WTC11 (cell line): ENCODE data around the gene LMOD3. TPM values are rescaled to one million over a fixed set of nuclear protein-coding genes. Genes with fewer than 3 reads are reported as not detected.

ENCODE experiments used
- ATAC-seq: fragments of 200-7000 bp; cut with Tn5 transposase; 2 replicates; pipeline ENCODE4 v1.10.0; 2021; ENCODE audit warnings: mild to moderate bottlenecking, moderate library complexity
- CTCF ChIA-PET: fragments of 300-600 bp; sonication (Branson Sonifier 250); formaldehyde crosslinking; loops from one replicate; lab custom pipeline; 2021; ENCODE audit warnings: antibody characterized with exemption; lab: Charles Lee
- POLR2A ChIA-PET: fragments of 350-600 bp; sonication (Branson Sonifier 250); formaldehyde crosslinking; loops from one replicate; lab custom pipeline; 2021; ENCODE audit warnings: antibody characterized with exemption; lab: Charles Lee
- DNase-seq: peaks from one replicate; pipeline ENCODE4 v3.0.0; 2021; ENCODE audit warnings: low spot score
- H3K27ac Mint-ChIP-seq: 2 replicates; pipeline ENCODE4 v1.8.0; 2021; ENCODE audit warnings: mixed read lengths
- H3K27me3 Mint-ChIP-seq: 2 replicates; pipeline ENCODE4 v1.8.0; 2021; ENCODE audit warnings: low read depth, mild to moderate bottlenecking, moderate library complexity, mixed read lengths
- H3K36me3 Mint-ChIP-seq: 2 replicates; pipeline ENCODE4 v1.8.0; 2021; ENCODE audit warnings: mixed read lengths
- H3K4me1 Mint-ChIP-seq: 2 replicates; pipeline ENCODE4 v1.8.0; 2022; ENCODE audit warnings: mixed read lengths
- H3K4me3 Mint-ChIP-seq: 2 replicates; pipeline ENCODE4 v1.8.0; 2021; ENCODE audit warnings: mild to moderate bottlenecking, moderate library complexity, mixed read lengths
- H3K9me3 Mint-ChIP-seq: 2 replicates; pipeline ENCODE4 v1.8.0; 2021; ENCODE audit warnings: mixed read lengths
- ATF1 ChIP-seq: sonication (generic); formaldehyde crosslinking; IDR thresholded peaks from 2 replicates; pipeline ENCODE4 v1.8.1; 2023; ENCODE audit warnings: mild to moderate bottlenecking, moderate library complexity, missing genetic modification reagents
- CREB1 ChIP-seq: sonication (generic); formaldehyde crosslinking; IDR thresholded peaks from 2 replicates; pipeline ENCODE4 v1.8.0; 2023; ENCODE audit warnings: mild to moderate bottlenecking, missing genetic modification reagents
- CREM ChIP-seq: sonication (generic); formaldehyde crosslinking; IDR thresholded peaks from 2 replicates; pipeline ENCODE4 v1.8.1; 2022; ENCODE audit warnings: mild to moderate bottlenecking, missing genetic modification reagents, moderate library complexity
- GRHL2 ChIP-seq: fragments of 250-450 bp; sonication (Bioruptor Pico); IDR thresholded peaks from 2 replicates; pipeline ENCODE4 v1.8.0; 2022; ENCODE audit warnings: mild to moderate bottlenecking, moderate library complexity; ENCODE audit not compliant: insufficient replicate concordance, severe bottlenecking
- IRF2 ChIP-seq: sonication (generic); formaldehyde crosslinking; IDR thresholded peaks from 2 replicates; pipeline ENCODE4 v1.8.0; 2022; ENCODE audit warnings: low read depth, missing genetic modification reagents, borderline replicate concordance
- MYBL2 ChIP-seq: sonication (generic); formaldehyde crosslinking; IDR thresholded peaks from 2 replicates; pipeline ENCODE4 v1.8.1; 2023; ENCODE audit warnings: mild to moderate bottlenecking, moderate library complexity, missing genetic modification reagents
- NFATC4 ChIP-seq: fragments of 250-450 bp; sonication (Bioruptor Pico); IDR thresholded peaks from 2 replicates; pipeline ENCODE4 v1.9.0; 2021; ENCODE audit warnings: mild to moderate bottlenecking
- NR1H2 ChIP-seq: sonication (generic); formaldehyde crosslinking; IDR thresholded peaks from 2 replicates; pipeline ENCODE4 v1.9.0; 2021; ENCODE audit warnings: mild to moderate bottlenecking, moderate library complexity, missing genetic modification reagents
- OVOL2 ChIP-seq: fragments of 250-450 bp; sonication (Bioruptor Pico); IDR thresholded peaks from 2 replicates; pipeline ENCODE4 v1.9.0; 2021; ENCODE audit warnings: mild to moderate bottlenecking, borderline replicate concordance
- RELA ChIP-seq: sonication (generic); formaldehyde crosslinking; IDR thresholded peaks from 2 replicates; pipeline ENCODE4 v1.8.1; 2022; ENCODE audit warnings: missing genetic modification reagents, mild to moderate bottlenecking, borderline replicate concordance
- SMAD4 ChIP-seq: sonication (generic); formaldehyde crosslinking; IDR thresholded peaks from 2 replicates; pipeline ENCODE4 v1.8.0; 2022; ENCODE audit warnings: mild to moderate bottlenecking, missing genetic modification reagents
- TEAD1 ChIP-seq: sonication (generic); formaldehyde crosslinking; IDR thresholded peaks from 2 replicates; pipeline ENCODE4 v1.8.0; 2022; ENCODE audit warnings: mild to moderate bottlenecking, missing genetic modification reagents
- ZBTB21 ChIP-seq: sonication (generic); formaldehyde crosslinking; IDR thresholded peaks from 2 replicates; pipeline ENCODE4 v1.8.1; 2023; ENCODE audit warnings: mild to moderate bottlenecking, missing genetic modification reagents, borderline replicate concordance
- ZNF138 ChIP-seq: sonication (generic); formaldehyde crosslinking; conservative IDR thresholded peaks from 2 replicates; pipeline ENCODE4 v1.8.1; 2022; ENCODE audit warnings: mild to moderate bottlenecking, moderate library complexity, missing genetic modification reagents
- total RNA-seq: library from RNA; stranded (reverse); gene quantifications from 3 replicates; pipeline ENCODE4 v1.2.3, GENCODE V29; 2021
- TF ChIP-seq, protein P1 (sequence below): sonication (generic); formaldehyde crosslinking; IDR thresholded peaks from 2 replicates; pipeline ENCODE4 v1.8.1; 2023; ENCODE audit warnings: mild to moderate bottlenecking, missing genetic modification reagents
- TF ChIP-seq, protein P2 (sequence below): fragments of 250-450 bp; sonication (Bioruptor Pico); IDR thresholded peaks from 2 replicates; pipeline ENCODE4 v2.1.2; 2022; ENCODE audit warnings: mild to moderate bottlenecking, moderate library complexity
- TF ChIP-seq, protein P3 (sequence below): sonication (generic); formaldehyde crosslinking; IDR thresholded peaks from 2 replicates; pipeline ENCODE4 v1.8.0; 2023; ENCODE audit warnings: mild to moderate bottlenecking, missing genetic modification reagents
- TF ChIP-seq, protein P4 (sequence below): sonication (generic); formaldehyde crosslinking; IDR thresholded peaks from 2 replicates; pipeline ENCODE4 v1.8.1; 2022; ENCODE audit warnings: low read depth, mild to moderate bottlenecking, moderate library complexity, missing genetic modification reagents, borderline replicate concordance
- TF ChIP-seq, protein P5 (sequence below): sonication (generic); formaldehyde crosslinking; IDR thresholded peaks from 2 replicates; pipeline ENCODE4 v1.8.1; 2023; ENCODE audit warnings: mild to moderate bottlenecking, missing genetic modification reagents, moderate library complexity
- TF ChIP-seq, protein P6 (sequence below): sonication (generic); formaldehyde crosslinking; IDR thresholded peaks from 2 replicates; pipeline ENCODE4 v1.8.1; 2023; ENCODE audit warnings: mild to moderate bottlenecking, missing genetic modification reagents, moderate library complexity
- TF ChIP-seq, protein P7 (sequence below): sonication (generic); formaldehyde crosslinking; IDR thresholded peaks from 2 replicates; pipeline ENCODE4 v1.8.0; 2023; ENCODE audit warnings: missing genetic modification reagents, mild to moderate bottlenecking, borderline replicate concordance

Gene LMOD3
- total RNA-seq, 1 experiment from 2014 or later, result not detected

DNA sequence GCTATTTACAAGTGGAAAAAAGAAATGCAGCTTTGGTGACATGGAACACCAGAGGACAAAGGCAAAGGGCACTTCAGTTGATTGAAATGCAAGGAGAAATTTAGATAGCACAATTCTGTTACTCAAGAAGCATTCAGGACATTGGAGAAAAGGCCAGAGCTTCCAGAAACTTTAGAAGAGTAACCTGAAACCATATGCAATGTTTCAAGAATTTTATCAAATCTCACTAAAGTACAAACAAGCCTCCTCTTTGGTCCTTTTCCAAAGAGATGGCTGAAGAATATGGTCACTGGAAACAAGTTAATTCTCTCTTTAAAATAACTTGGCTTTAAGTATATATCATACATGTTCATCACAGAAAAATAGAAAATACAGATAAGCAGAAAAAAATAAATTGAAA lies 14.6 kb upstream of the LMOD3 start:
- Mint-ChIP-seq H3K27me3 (peaks cover 44% of the 10 kb centered on the region), H3K9me3 (0 out of 2 replicates have a peak, but pooled peaks cover 5% of the 10 kb centered on the region), H3K27ac (no peak overlapping the region), H3K4me3 (no peak overlapping the region), H3K4me1 (no peaks in the 10 kb centered on the region), H3K36me3 (no peaks in the 10 kb centered on the region)
- DNase-seq, result no peak
- POLR2A ChIA-PET, result interaction anchor here (1.3 kb wide), 1 partner anchor 8 kb away, joined by 3 read pairs; no protein-coding TSS in a partner anchor
- ATAC-seq, result no peak
- CTCF ChIA-PET, result no interaction called here
- TF ChIP-seq GRHL2 (CRISPR knock-in tag) (no peak), MYBL2 (CRISPR knock-in tag) (no peak), OVOL2 (CRISPR knock-in tag) (no peak), TEAD1 (CRISPR knock-in tag) (no peak), ATF1 (CRISPR knock-in tag) (no peak), CREM (CRISPR knock-in tag) (no peak), IRF2 (CRISPR knock-in tag) (no peak), CREB1 (CRISPR knock-in tag) (no peak), ZNF138 (no peak), RELA (CRISPR knock-in tag) (no peak), NFATC4 (CRISPR knock-in tag) (no peak), NR1H2 (CRISPR knock-in tag) (no peak), ZBTB21 (CRISPR knock-in tag) (no peak)
- TF ChIP-seq, protein P1, sequence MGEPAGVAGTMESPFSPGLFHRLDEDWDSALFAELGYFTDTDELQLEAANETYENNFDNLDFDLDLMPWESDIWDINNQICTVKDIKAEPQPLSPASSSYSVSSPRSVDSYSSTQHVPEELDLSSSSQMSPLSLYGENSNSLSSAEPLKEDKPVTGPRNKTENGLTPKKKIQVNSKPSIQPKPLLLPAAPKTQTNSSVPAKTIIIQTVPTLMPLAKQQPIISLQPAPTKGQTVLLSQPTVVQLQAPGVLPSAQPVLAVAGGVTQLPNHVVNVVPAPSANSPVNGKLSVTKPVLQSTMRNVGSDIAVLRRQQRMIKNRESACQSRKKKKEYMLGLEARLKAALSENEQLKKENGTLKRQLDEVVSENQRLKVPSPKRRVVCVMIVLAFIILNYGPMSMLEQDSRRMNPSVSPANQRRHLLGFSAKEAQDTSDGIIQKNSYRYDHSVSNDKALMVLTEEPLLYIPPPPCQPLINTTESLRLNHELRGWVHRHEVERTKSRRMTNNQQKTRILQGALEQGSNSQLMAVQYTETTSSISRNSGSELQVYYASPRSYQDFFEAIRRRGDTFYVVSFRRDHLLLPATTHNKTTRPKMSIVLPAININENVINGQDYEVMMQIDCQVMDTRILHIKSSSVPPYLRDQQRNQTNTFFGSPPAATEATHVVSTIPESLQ, result no peak
- TF ChIP-seq, protein P2, sequence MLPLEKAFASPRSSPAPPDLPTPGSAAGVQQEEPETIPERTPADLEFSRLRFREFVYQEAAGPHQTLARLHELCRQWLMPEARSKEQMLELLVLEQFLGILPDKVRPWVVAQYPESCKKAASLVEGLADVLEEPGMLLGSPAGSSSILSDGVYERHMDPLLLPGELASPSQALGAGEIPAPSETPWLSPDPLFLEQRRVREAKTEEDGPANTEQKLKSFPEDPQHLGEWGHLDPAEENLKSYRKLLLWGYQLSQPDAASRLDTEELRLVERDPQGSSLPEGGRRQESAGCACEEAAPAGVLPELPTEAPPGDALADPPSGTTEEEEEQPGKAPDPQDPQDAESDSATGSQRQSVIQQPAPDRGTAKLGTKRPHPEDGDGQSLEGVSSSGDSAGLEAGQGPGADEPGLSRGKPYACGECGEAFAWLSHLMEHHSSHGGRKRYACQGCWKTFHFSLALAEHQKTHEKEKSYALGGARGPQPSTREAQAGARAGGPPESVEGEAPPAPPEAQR (CRISPR knock-in tag), result no peak
- TF ChIP-seq, protein P3, sequence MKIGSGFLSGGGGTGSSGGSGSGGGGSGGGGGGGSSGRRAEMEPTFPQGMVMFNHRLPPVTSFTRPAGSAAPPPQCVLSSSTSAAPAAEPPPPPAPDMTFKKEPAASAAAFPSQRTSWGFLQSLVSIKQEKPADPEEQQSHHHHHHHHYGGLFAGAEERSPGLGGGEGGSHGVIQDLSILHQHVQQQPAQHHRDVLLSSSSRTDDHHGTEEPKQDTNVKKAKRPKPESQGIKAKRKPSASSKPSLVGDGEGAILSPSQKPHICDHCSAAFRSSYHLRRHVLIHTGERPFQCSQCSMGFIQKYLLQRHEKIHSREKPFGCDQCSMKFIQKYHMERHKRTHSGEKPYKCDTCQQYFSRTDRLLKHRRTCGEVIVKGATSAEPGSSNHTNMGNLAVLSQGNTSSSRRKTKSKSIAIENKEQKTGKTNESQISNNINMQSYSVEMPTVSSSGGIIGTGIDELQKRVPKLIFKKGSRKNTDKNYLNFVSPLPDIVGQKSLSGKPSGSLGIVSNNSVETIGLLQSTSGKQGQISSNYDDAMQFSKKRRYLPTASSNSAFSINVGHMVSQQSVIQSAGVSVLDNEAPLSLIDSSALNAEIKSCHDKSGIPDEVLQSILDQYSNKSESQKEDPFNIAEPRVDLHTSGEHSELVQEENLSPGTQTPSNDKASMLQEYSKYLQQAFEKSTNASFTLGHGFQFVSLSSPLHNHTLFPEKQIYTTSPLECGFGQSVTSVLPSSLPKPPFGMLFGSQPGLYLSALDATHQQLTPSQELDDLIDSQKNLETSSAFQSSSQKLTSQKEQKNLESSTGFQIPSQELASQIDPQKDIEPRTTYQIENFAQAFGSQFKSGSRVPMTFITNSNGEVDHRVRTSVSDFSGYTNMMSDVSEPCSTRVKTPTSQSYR, result no peak
- TF ChIP-seq, protein P4, sequence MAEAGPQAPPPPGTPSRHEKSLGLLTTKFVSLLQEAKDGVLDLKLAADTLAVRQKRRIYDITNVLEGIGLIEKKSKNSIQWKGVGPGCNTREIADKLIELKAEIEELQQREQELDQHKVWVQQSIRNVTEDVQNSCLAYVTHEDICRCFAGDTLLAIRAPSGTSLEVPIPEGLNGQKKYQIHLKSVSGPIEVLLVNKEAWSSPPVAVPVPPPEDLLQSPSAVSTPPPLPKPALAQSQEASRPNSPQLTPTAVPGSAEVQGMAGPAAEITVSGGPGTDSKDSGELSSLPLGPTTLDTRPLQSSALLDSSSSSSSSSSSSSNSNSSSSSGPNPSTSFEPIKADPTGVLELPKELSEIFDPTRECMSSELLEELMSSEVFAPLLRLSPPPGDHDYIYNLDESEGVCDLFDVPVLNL (CRISPR knock-in tag), result no peak
- TF ChIP-seq, protein P5, sequence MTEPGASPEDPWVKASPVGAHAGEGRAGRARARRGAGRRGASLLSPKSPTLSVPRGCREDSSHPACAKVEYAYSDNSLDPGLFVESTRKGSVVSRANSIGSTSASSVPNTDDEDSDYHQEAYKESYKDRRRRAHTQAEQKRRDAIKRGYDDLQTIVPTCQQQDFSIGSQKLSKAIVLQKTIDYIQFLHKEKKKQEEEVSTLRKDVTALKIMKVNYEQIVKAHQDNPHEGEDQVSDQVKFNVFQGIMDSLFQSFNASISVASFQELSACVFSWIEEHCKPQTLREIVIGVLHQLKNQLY (CRISPR knock-in tag), result no peak

DNA sequence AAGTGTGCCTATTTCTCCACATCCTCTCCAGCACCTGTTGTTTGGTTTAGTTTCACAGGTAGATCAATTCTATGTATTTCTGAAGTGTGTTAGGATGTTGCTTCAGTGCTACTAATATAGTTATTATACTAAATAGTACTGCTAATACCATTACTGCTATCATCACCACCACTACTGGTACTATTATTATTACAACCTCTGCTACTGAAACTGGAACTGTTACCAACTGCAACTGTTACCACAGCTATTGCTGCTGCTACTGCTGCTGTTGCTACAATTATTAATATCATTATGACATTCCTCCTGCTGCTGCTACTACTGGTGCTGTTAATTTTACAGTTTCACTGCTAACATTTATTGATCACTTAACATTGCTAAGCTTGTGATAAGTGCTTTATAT lies 8.3 kb upstream of the LMOD3 start:
- ChIA-PET CTCF (interaction anchor here (1.3 kb wide), 1 partner anchor 10 kb away, joined by 4 read pairs; no protein-coding TSS in a partner anchor), POLR2A (no interaction called here)
- Mint-ChIP-seq H3K4me3 (no peak overlapping the region), H3K27me3 (no peaks in the 10 kb centered on the region), H3K36me3 (no peaks in the 10 kb centered on the region), H3K9me3 (0 out of 2 replicates have a peak, but pooled peaks cover 5% of the 10 kb centered on the region), H3K4me1 (peaks cover 4% of the 10 kb centered on the region; the same call in 1 of the 2 replicates), H3K27ac (no peak overlapping the region)
- ATAC-seq, result no peak
- DNase-seq, result no peak
- no peak for TF ChIP-seq SMAD4 (CRISPR knock-in tag)
- TF ChIP-seq, protein P6, sequence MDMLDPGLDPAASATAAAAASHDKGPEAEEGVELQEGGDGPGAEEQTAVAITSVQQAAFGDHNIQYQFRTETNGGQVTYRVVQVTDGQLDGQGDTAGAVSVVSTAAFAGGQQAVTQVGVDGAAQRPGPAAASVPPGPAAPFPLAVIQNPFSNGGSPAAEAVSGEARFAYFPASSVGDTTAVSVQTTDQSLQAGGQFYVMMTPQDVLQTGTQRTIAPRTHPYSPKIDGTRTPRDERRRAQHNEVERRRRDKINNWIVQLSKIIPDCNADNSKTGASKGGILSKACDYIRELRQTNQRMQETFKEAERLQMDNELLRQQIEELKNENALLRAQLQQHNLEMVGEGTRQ (CRISPR knock-in tag), result no peak
- TF ChIP-seq, protein P2 (CRISPR knock-in tag), result no peak
- TF ChIP-seq, protein P7, sequence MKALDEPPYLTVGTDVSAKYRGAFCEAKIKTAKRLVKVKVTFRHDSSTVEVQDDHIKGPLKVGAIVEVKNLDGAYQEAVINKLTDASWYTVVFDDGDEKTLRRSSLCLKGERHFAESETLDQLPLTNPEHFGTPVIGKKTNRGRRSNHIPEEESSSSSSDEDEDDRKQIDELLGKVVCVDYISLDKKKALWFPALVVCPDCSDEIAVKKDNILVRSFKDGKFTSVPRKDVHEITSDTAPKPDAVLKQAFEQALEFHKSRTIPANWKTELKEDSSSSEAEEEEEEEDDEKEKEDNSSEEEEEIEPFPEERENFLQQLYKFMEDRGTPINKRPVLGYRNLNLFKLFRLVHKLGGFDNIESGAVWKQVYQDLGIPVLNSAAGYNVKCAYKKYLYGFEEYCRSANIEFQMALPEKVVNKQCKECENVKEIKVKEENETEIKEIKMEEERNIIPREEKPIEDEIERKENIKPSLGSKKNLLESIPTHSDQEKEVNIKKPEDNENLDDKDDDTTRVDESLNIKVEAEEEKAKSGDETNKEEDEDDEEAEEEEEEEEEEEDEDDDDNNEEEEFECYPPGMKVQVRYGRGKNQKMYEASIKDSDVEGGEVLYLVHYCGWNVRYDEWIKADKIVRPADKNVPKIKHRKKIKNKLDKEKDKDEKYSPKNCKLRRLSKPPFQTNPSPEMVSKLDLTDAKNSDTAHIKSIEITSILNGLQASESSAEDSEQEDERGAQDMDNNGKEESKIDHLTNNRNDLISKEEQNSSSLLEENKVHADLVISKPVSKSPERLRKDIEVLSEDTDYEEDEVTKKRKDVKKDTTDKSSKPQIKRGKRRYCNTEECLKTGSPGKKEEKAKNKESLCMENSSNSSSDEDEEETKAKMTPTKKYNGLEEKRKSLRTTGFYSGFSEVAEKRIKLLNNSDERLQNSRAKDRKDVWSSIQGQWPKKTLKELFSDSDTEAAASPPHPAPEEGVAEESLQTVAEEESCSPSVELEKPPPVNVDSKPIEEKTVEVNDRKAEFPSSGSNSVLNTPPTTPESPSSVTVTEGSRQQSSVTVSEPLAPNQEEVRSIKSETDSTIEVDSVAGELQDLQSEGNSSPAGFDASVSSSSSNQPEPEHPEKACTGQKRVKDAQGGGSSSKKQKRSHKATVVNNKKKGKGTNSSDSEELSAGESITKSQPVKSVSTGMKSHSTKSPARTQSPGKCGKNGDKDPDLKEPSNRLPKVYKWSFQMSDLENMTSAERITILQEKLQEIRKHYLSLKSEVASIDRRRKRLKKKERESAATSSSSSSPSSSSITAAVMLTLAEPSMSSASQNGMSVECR (CRISPR knock-in tag), result no peak
